Mesendoderm (in vitro differentiated cells): ENCODE results near the gene TRAPPC2.
A peak's percentile ranks its signal among the peaks of the same experiment; 100 is the strongest.

Experiments used
- DNase-seq: peaks from one replicate; pipeline ENCODE4 v3.0.0; 2013
- H2AK5ac ChIP-seq: 2 replicates; pipeline ENCODE4 v1.6.1; 2013; ENCODE audit warnings: low read length, inconsistent platforms
- H2BK120ac ChIP-seq: 2 replicates; pipeline ENCODE4 v1.6.1; 2013; ENCODE audit warnings: low read depth, mild to moderate bottlenecking, low read length, moderate library complexity, mixed read lengths
- H2BK15ac ChIP-seq: replicated peaks from 2 replicates; pipeline ENCODE4 v1.6.1; 2013; ENCODE audit warnings: low read depth, mild to moderate bottlenecking, moderate library complexity
- H2BK5ac ChIP-seq: 2 replicates; pipeline ENCODE4 v1.6.1; 2013; ENCODE audit warnings: low read length, inconsistent platforms
- H3K18ac ChIP-seq: 2 replicates; pipeline ENCODE4 v1.6.1; 2013; ENCODE audit warnings: mild to moderate bottlenecking, low read length, mixed read lengths
- H3K23ac ChIP-seq: one replicate; pipeline ENCODE4 v1.6.1; 2013; ENCODE audit warnings: low read length
- H3K27ac ChIP-seq: 2 replicates; pipeline ENCODE4 v1.5.1; 2013; ENCODE audit warnings: low read depth, mild to moderate bottlenecking, inconsistent platforms, low read length, moderate library complexity
- H3K27me3 ChIP-seq: 2 replicates; pipeline ENCODE4 v1.6.1; 2013; ENCODE audit warnings: low read length, control low read depth, mild to moderate bottlenecking, inconsistent platforms; ENCODE audit not compliant: insufficient read depth, poor library complexity
- H3K36me3 ChIP-seq: 2 replicates; pipeline ENCODE4 v1.6.1; 2013; ENCODE audit warnings: low read length, inconsistent platforms; ENCODE audit not compliant: control insufficient read depth, insufficient read depth
- H3K4ac ChIP-seq: one replicate; pipeline ENCODE4 v1.6.1; 2013; ENCODE audit warnings: low read depth, mild to moderate bottlenecking, low read length, moderate library complexity
- H3K4me1 ChIP-seq: 2 replicates; pipeline ENCODE4 v1.6.1; 2013; ENCODE audit warnings: low read depth, low read length, inconsistent platforms; ENCODE audit not compliant: control insufficient read depth
- H3K4me2 ChIP-seq: 2 replicates; pipeline ENCODE4 v1.6.1; 2013; ENCODE audit warnings: low read length
- H3K4me3 ChIP-seq: 2 replicates; pipeline ENCODE4 v1.5.1; 2013; ENCODE audit warnings: mild to moderate bottlenecking, low read length
- H3K56ac ChIP-seq: one replicate; pipeline ENCODE4 v1.6.1; 2013; ENCODE audit warnings: low read length
- H3K79me1 ChIP-seq: 2 replicates; pipeline ENCODE4 v1.6.1; 2013; ENCODE audit warnings: low read length, inconsistent platforms
- H3K79me2 ChIP-seq: 2 replicates; pipeline ENCODE4 v1.6.1; 2013; ENCODE audit warnings: mild to moderate bottlenecking, low read length; ENCODE audit not compliant: control insufficient read depth, insufficient read depth
- H3K9ac ChIP-seq: 2 replicates; pipeline ENCODE4 v1.6.1; 2013; ENCODE audit warnings: low read length, inconsistent platforms
- H4K5ac ChIP-seq: one replicate; pipeline ENCODE4 v1.6.1; 2013; ENCODE audit warnings: low read length
- H4K8ac ChIP-seq: one replicate; pipeline ENCODE4 v1.6.1; 2013; ENCODE audit warnings: low read depth, mild to moderate bottlenecking, control low read depth, low read length, moderate library complexity
- WGBS: extraction: QIAGEN DNeasy Blood & Tissue Kit; methylation state at CpG from one replicate; pipeline ENCODE4 v1.1.7; 2013; ENCODE audit warnings: low lambda C conversion rate, missing lambda C conversion rate; ENCODE audit not compliant: insufficient coverage; ENCODE audit errors: extremely low coverage; 5-methylcytosine and 5-hydroxymethylcytosine counted together

Gene TRAPPC2

GRCh38 chrX:13691841-13692371, 42.5 kb downstream of the TRAPPC2 start:
- no peaks in the 10 kb centered on the region for H3K27me3 ChIP-seq
- no peak overlapping the region for H4K8ac ChIP-seq
- H2BK5ac ChIP-seq: no peak overlapping the region
- H3K23ac ChIP-seq: no peak overlapping the region
- DNase-seq: peak; percentile 30
- no peak overlapping the region for H3K4ac ChIP-seq
- no peak overlapping the region for H3K56ac ChIP-seq
- no peak overlapping the region for H2BK120ac ChIP-seq
- H3K79me2 ChIP-seq: peaks cover 46% of the 10 kb centered on the region
- WGBS: no CpG with 5 or more reads among the region's 7 CpGs
- no peak overlapping the region for H3K4me2 ChIP-seq
- H3K79me1 ChIP-seq: no peaks in the 10 kb centered on the region
- H3K18ac ChIP-seq: no peak overlapping the region
- H3K4me3 ChIP-seq: no peak overlapping the region
- no peak overlapping the region for H3K9ac ChIP-seq
- H3K27ac ChIP-seq: no peak overlapping the region
- H2AK5ac ChIP-seq: no peak overlapping the region
- no peak overlapping the region for H4K5ac ChIP-seq
- H3K4me1 ChIP-seq: peaks cover 6% of the 10 kb centered on the region
- no peak overlapping the region for H2BK15ac ChIP-seq
- H3K36me3 ChIP-seq: no peaks in the 10 kb centered on the region

- Histone ChIP-seq H2AK5ac (no peak overlapping the region), H4K5ac (no peak overlapping the region), H3K79me2 (peaks cover 41% of the 10 kb centered on the region), H3K27ac (no peak overlapping the region), H2BK15ac (no peak overlapping the region), H2BK120ac (no peak overlapping the region), H3K9ac (peak overlapping the region; percentile 32), H3K36me3 (no peaks in the 10 kb centered on the region), H3K27me3 (no peaks in the 10 kb centered on the region), H3K56ac (peak overlapping the region; percentile 17), H3K79me1 (no peaks in the 10 kb centered on the region), H3K4me3 (no peak overlapping the region), H3K4me2 (no peak overlapping the region), H3K4ac (no peak overlapping the region), H3K23ac (no peak overlapping the region), H3K18ac (no peak overlapping the region), H4K8ac (no peak overlapping the region), H3K4me1 (peaks cover 6% of the 10 kb centered on the region), H2BK5ac (no peak overlapping the region)
- no CpG with 5 or more reads among the region's 3 CpGs for WGBS
- DNase-seq: peak; percentile 42
These were observed 43.6 kb downstream of the TRAPPC2 start for GRCh38 chrX:13690836-13691235.

- H3K4ac ChIP-seq: no peak overlapping the region
- no peaks in the 10 kb centered on the region for H3K79me1 ChIP-seq
- no peak overlapping the region for H4K5ac ChIP-seq
- no peak overlapping the region for H2BK120ac ChIP-seq
- H3K9ac ChIP-seq: peak overlapping the region; percentile 77
- H3K18ac ChIP-seq: peak overlapping the region; percentile 30
- no peak overlapping the region for H3K27ac ChIP-seq
- no peak overlapping the region for H2BK5ac ChIP-seq
- H3K23ac ChIP-seq: no peak overlapping the region
- peak overlapping the region; percentile 70 for H3K4me3 ChIP-seq
- H3K4me1 ChIP-seq: peaks cover 6% of the 10 kb centered on the region
- H3K4me2 ChIP-seq: peak overlapping the region; percentile 42
- H3K27me3 ChIP-seq: no peaks in the 10 kb centered on the region
- no peaks in the 10 kb centered on the region for H3K36me3 ChIP-seq
- no CpG with 5 or more reads among the region's 16 CpGs for WGBS
- H2AK5ac ChIP-seq: no peak overlapping the region
- H3K56ac ChIP-seq: peak overlapping the region; percentile 87
- H4K8ac ChIP-seq: no peak overlapping the region
- no peak overlapping the region for H2BK15ac ChIP-seq
- H3K79me2 ChIP-seq: peaks cover 31% of the 10 kb centered on the region
- DNase-seq: peak; percentile 53
These were observed 44.6 kb downstream of the TRAPPC2 start for GRCh38 chrX:13689741-13690211.

GRCh38 chrX:13688958-13689740, 45.3 kb downstream of the TRAPPC2 start, which contains the start of gene RAB9A:
Gene RAB9A, plus strand, starts transcription at chrX:13689128. Its CDS starts 19,619 bp downstream, at chrX:13708747.
- H3K4me2 ChIP-seq: peak within 1 kb of the TSS; percentile 50
- H3K4me3 ChIP-seq: peak within 1 kb of the TSS; percentile 70
- H3K18ac ChIP-seq: peak within 1 kb of the TSS; percentile 30
- peaks cover 26% of the 10 kb centered on the region for H3K79me2 ChIP-seq
- H4K8ac ChIP-seq: no peak within 1 kb of the TSS
- no peaks in the 10 kb centered on the region for H3K79me1 ChIP-seq
- no peak within 1 kb of the TSS for H2BK15ac ChIP-seq
- no CpG with 5 or more reads among the region's 68 CpGs for WGBS
- no peak within 1 kb of the TSS for H2AK5ac ChIP-seq
- no peaks in the 10 kb centered on the region for H3K27me3 ChIP-seq
- no peak within 1 kb of the TSS for H3K23ac ChIP-seq
- peaks cover 6% of the 10 kb centered on the region for H3K4me1 ChIP-seq
- H3K36me3 ChIP-seq: no peaks in the 10 kb centered on the region
- H3K4ac ChIP-seq: no peak within 1 kb of the TSS
- DNase-seq: peak; percentile 76
- H4K5ac ChIP-seq: no peak within 1 kb of the TSS
- H3K56ac ChIP-seq: peak within 1 kb of the TSS; percentile 87
- no peak within 1 kb of the TSS for H2BK5ac ChIP-seq
- H2BK120ac ChIP-seq: no peak within 1 kb of the TSS
- H3K27ac ChIP-seq: peak within 1 kb of the TSS; percentile 76
- H3K9ac ChIP-seq: peak within 1 kb of the TSS; percentile 77

GRCh38 chrX:13688384-13688957, 45.9 kb downstream of the TRAPPC2 start:
- Histone ChIP-seq H2BK5ac (no peak overlapping the region), H3K4me1 (peaks cover 5% of the 10 kb centered on the region), H3K27me3 (no peaks in the 10 kb centered on the region), H3K79me2 (peaks cover 20% of the 10 kb centered on the region), H4K5ac (no peak overlapping the region), H2BK120ac (no peak overlapping the region), H3K18ac (no peak overlapping the region), H3K27ac (no peak overlapping the region), H2AK5ac (no peak overlapping the region), H3K23ac (no peak overlapping the region), H3K4me2 (peak overlapping the region; percentile 50), H3K56ac (peak overlapping the region; percentile 49), H4K8ac (no peak overlapping the region), H3K79me1 (no peaks in the 10 kb centered on the region), H3K36me3 (no peaks in the 10 kb centered on the region), H3K4ac (no peak overlapping the region), H3K4me3 (no peak overlapping the region), H2BK15ac (no peak overlapping the region), H3K9ac (no peak overlapping the region)
- DNase-seq: no peak
- no CpG with 5 or more reads among the region's 13 CpGs for WGBS
